ENCODE results near the gene VTI1B.
"Not testable (repeated sequence)": the region's sequence is repeated elsewhere in the genome, so short reads cannot be mapped to it uniquely, and the experiment has no call there.

The VTI1B gene

GRCh38 chr14:67630186-67630585 lies 44.2 kb downstream of the VTI1B start:
- no peak for DNase-seq (ENCODE audit: low read depth, low spot score)

- no peak for DNase-seq (ENCODE audit: low read depth, low spot score)
Measured at GRCh38 chr14:67627519-67627918, 46.9 kb downstream of the VTI1B start.

- not testable (repeated sequence) for DNase-seq (ENCODE audit: low read depth, low spot score)
Measured at GRCh38 chr14:67626131-67626530, 48.3 kb downstream of the VTI1B start.

GRCh38 chr14:67623114-67623513 lies 51.3 kb downstream of the VTI1B start:
- no peak for DNase-seq (ENCODE audit: low read depth, low spot score)

GRCh38 chr14:67622675-67623074 lies 51.8 kb downstream of the VTI1B start:
- no peak for DNase-seq (ENCODE audit: low read depth, low spot score)

- DNase-seq (ENCODE audit: low read depth, low spot score), result no peak
Measured at GRCh38 chr14:67620217-67620785, 54.1 kb downstream of the VTI1B start.

- DNase-seq (ENCODE audit: low read depth, low spot score), result peak; percentile 47
Measured at GRCh38 chr14:67619446-67620216, 54.8 kb downstream of the VTI1B start, which contains the start of gene ARG2. ARG2 (plus strand) TSS chr14:67619920; CDS start chr14:67619978, 58 bp downstream.

GRCh38 chr14:67618617-67619063 lies 55.8 kb downstream of the VTI1B start:
- DNase-seq (ENCODE audit: low read depth, low spot score), result peak; percentile 37

GRCh38 chr14:67610491-67610890 lies 63.9 kb downstream of the VTI1B start:
- DNase-seq (ENCODE audit: low read depth, low spot score), result no peak

GRCh38 chr14:67609642-67610310 lies 64.7 kb downstream of the VTI1B start:
- no peak for DNase-seq (ENCODE audit: low read depth, low spot score)

GRCh38 chr14:67607646-67608045 lies 66.8 kb downstream of the VTI1B start:
- no peak for DNase-seq (ENCODE audit: low read depth, low spot score)

GRCh38 chr14:67602995-67603545 lies 71.4 kb downstream of the VTI1B start:
- no peak for DNase-seq (ENCODE audit: low read depth, low spot score)

GRCh38 chr14:67602076-67602475 lies 72.4 kb downstream of the VTI1B start:
- DNase-seq (ENCODE audit: low read depth, low spot score), result no peak

- DNase-seq (ENCODE audit: low read depth, low spot score), result not testable (repeated sequence)
Measured at GRCh38 chr14:67600562-67600974, 73.9 kb downstream of the VTI1B start.

- peak; percentile 57 for DNase-seq (ENCODE audit: low read depth, low spot score)
Measured at GRCh38 chr14:67599698-67600561, 74.5 kb downstream of the VTI1B start, which contains the start of gene PIGH. PIGH (minus strand) TSS chr14:67600268; CDS start chr14:67600203, 65 bp downstream.
